HepG2 (cell line): ENCODE results near the gene TMEM255B. TPM values are rescaled to one million over a fixed set of nuclear protein-coding genes. Genes with fewer than 3 reads are reported as not detected.

Source experiments
- CREB1 ChIP-seq, 2 experiments: fragments of 450-650 bp in 1 of 2; IDR thresholded peaks; 2 replicates each; pipeline ENCODE4 v1.6.1; 2016 to 2017; ENCODE audit warnings: control low read depth in 1 of 2, mild to moderate bottlenecking in 1 of 2, missing compliant biosample characterization in 1 of 2, missing genetic modification characterization in 1 of 2
- HNRNPL ChIP-seq: fragments of 200-400 bp; formaldehyde crosslinking; IDR thresholded peaks from 2 replicates; pipeline ENCODE4 v1.6.1; 2017; ENCODE audit warnings: mild to moderate bottlenecking, low read depth, low read length
- KAT8 ChIP-seq: IDR thresholded peaks from 2 replicates; pipeline ENCODE4 v1.6.1; 2016; ENCODE audit warnings: missing genetic modification reagents, missing compliant biosample characterization
- RERE ChIP-seq: IDR thresholded peaks from 2 replicates; pipeline ENCODE4 v1.6.1; 2016; ENCODE audit warnings: low read depth, missing genetic modification reagents, missing compliant biosample characterization
- ZBTB33 ChIP-seq: sonication (generic); formaldehyde crosslinking; IDR thresholded peaks from 2 replicates; pipeline ENCODE4 v1.4.0; 2020; ENCODE audit warnings: missing genetic modification reagents
- polyA plus RNA-seq, 8 experiments: library from polyadenylated mRNA; depleted of rRNA in 3 of 8; stranded (reverse) in 7 of 8; unstranded in 1 of 8; fragments of >200 nt; fragmentation: Illumina TruSeq in 4 of 8; extraction: Trizol in 4 of 8; gene quantifications; 2 replicates each; pipeline versions ENCODE4 v1.2.1 to v1.2.3, GENCODE V29; 2011 to 2016; ENCODE audit warnings: low read depth in 4 of 8, missing spikeins in 1 of 8, mixed read lengths in 1 of 8; ENCODE audit not compliant: insufficient read depth in 1 of 8
- total RNA-seq, 5 experiments: library from RNA; depleted of rRNA; stranded (reverse); fragments of >200 nt; fragmentation: Illumina TruSeq; extraction: Trizol; gene quantifications; 2 replicates each; pipeline ENCODE4 v1.2.3, GENCODE V29; 2016; ENCODE audit warnings: low read depth in 1 of 5

TMEM255B gene
- total and polyA plus RNA-seq, 2 of the 13 experiments (the other 11 are each of a cell fraction or from before 2014, with no cell fraction given) = not detected

DNA sequence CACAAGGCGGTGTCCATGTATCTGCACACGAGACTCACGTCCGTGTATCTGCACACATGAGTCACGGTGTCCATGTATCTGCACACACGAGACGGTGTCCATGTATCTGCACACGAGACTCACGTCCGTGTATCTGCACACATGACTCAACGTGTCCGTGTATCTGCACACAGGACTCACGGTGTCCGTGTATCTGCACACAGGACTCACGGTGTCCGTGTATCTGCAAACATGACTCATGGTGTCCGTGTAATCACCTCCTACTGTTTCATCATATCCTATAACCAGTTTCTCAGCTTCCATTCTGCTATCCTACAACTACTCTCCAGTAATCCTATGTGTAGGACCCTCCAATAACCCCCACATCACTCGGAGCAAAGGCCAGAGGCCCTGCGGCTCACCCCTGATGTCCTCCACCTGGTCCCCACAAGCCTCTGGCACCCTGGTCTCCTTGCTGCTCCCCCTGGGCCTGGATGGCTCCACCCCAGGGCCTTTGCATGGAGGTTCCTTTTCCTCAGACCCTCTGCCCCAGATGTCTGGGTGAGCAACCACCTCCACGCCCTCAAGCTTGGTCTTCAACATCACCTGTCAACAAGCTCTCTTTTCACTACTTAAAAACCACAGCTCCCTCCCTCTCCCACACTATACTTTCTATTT is 2.5 kb upstream of the TMEM255B start (continued):
- TF ChIP-seq RERE (no peak), CREB1 (IDR thresholded peaks at IDR 0.05) (no peak), CREB1 (CRISPR knock-in tag; IDR thresholded peaks at IDR 0.05) (no peak), HNRNPL (no peak), ZBTB33 (CRISPR knock-in tag) (no peak), KAT8 (CRISPR knock-in tag) (no peak)
